BJ (cell line): ENCODE data around the gene FNBP1. TPM values are rescaled to one million over a fixed set of nuclear protein-coding genes. Genes with fewer than 3 reads are reported as not detected.

Experiments
- CTCF ChIA-PET: fragments of 350-600 bp; formaldehyde crosslinking; extraction: SDS; loops from one replicate; lab custom pipeline; 2021; ENCODE audit warnings: antibody characterized with exemption, inconsistent platforms; lab: Yijun Ruan, JAX
- POLR2A ChIA-PET: fragments of 300-600 bp; sonication (Branson Sonifier 250); formaldehyde crosslinking; extraction: SDS; loops from one replicate; lab custom pipeline; 2021; ENCODE audit warnings: antibody characterized with exemption; lab: Charles Lee
- DNase-seq: peaks from one replicate; pipeline ENCODE4 v3.0.0-alpha.2; 2011; ENCODE audit warnings: low read depth
- H3K27me3 ChIP-seq: 2 replicates; pipeline ENCODE4 v1.6.0; 2011; ENCODE audit warnings: low read length; ENCODE audit not compliant: control insufficient read depth, insufficient read depth
- H3K36me3 ChIP-seq: 2 replicates; pipeline ENCODE4 v1.5.1; 2011; ENCODE audit warnings: low read length; ENCODE audit not compliant: control insufficient read depth, insufficient read depth
- H3K4me3 ChIP-seq: 2 replicates; pipeline ENCODE4 v1.5.1; 2011; ENCODE audit warnings: low read depth, mild to moderate bottlenecking, control low read depth, low read length
- polyA plus RNA-seq: library from polyadenylated mRNA; depleted of rRNA; stranded (reverse); fragments of >200 nt; gene quantifications from 2 replicates; pipeline ENCODE4 v1.2.3, GENCODE V29; 2011
- TF ChIP-seq, protein P1 (sequence below): IDR thresholded peaks from 2 replicates; pipeline ENCODE4 v1.5.1; 2011; ENCODE audit warnings: low read depth, mild to moderate bottlenecking, control low read depth, inconsistent platforms, low read length, moderate library complexity; ENCODE audit not compliant: insufficient read depth

Gene FNBP1
- polyA plus RNA-seq, 1 experiment = 7.8 TPM

DNA sequence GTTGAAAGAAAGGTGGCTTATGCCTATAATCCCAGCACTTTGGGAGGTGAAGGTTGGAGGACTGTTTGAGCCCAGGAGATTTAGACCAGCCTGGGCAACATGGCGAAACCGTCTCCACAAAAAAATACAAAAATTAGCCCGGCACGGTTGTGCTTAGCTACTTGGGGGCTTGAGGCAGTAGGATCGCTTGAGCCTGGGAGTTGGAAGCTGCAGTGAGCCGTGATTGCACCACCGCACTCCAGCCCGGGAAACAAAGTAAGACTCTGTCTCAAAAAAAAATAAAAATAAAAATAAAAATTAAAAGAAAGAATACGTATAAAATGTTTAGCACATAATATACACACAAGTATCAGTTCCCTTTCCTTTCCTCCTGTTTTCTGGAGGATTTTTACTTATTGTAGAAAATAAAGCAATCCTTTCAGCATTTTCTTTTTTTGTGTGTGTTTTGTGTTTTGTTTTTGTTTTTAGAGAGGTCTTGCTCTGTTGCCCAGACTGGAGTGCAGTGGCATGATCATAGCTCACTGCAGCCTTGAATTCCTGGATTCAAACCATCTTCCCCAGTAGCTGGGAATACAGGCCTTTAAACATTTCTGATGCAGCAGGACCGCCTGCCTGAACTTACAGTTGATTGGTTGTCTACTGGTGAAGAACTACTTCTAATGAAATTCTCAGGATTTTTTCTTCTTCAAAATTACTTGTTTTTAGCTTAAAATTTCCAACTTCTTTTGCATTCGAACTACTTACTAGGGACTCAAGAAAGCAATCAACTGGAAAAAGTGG lies 6.6 kb upstream of the FNBP1 start:
- DNase-seq = no peak
- POLR2A ChIA-PET = no interaction called here
- CTCF ChIA-PET = no interaction called here
- Histone ChIP-seq H3K4me3 (no peak overlapping the region), H3K27me3 (no peaks in the 10 kb centered on the region), H3K36me3 (no peaks in the 10 kb centered on the region)
- TF ChIP-seq, protein P1, sequence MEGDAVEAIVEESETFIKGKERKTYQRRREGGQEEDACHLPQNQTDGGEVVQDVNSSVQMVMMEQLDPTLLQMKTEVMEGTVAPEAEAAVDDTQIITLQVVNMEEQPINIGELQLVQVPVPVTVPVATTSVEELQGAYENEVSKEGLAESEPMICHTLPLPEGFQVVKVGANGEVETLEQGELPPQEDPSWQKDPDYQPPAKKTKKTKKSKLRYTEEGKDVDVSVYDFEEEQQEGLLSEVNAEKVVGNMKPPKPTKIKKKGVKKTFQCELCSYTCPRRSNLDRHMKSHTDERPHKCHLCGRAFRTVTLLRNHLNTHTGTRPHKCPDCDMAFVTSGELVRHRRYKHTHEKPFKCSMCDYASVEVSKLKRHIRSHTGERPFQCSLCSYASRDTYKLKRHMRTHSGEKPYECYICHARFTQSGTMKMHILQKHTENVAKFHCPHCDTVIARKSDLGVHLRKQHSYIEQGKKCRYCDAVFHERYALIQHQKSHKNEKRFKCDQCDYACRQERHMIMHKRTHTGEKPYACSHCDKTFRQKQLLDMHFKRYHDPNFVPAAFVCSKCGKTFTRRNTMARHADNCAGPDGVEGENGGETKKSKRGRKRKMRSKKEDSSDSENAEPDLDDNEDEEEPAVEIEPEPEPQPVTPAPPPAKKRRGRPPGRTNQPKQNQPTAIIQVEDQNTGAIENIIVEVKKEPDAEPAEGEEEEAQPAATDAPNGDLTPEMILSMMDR = no peak

DNA sequence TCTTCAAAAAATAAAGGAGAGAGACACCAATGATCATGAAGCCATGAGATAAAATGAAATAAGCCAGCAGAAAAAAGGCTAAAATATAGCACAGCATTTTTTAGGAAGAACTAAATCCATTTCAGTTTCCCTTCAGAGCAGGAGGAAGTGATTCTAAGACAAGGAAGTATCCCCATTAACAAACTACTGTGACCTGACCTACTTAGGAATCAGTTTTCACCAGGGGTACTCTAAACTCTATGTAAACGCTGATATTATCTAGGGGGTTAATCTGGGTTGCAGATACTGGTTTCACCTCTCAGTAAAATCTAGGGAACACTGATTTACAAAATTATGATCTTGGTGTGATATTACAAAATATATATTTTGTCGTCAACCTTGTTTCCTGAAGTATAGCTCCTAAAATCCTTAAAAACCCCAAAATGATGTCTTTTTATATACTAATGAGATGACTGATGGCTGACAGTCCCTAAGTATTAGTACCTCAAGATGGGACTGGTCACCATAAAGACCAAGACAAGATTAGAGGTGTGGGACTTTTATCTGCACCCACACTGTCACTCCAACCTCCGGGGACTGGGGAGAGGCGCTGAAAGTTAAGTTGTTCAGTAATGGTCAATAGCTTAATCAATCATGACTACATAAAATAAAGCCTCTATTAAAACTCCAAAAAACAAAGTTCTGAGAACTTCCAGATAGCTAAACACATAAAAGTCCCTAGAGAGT lies 2.9 kb upstream of the FNBP1 start:
- Histone ChIP-seq H3K36me3 (no peaks in the 10 kb centered on the region), H3K4me3 (no peak overlapping the region), H3K27me3 (no peaks in the 10 kb centered on the region)
- CTCF ChIA-PET = no interaction called here
- DNase-seq = no peak
- POLR2A ChIA-PET = no interaction called here
- TF ChIP-seq, protein P1 = no peak

DNA sequence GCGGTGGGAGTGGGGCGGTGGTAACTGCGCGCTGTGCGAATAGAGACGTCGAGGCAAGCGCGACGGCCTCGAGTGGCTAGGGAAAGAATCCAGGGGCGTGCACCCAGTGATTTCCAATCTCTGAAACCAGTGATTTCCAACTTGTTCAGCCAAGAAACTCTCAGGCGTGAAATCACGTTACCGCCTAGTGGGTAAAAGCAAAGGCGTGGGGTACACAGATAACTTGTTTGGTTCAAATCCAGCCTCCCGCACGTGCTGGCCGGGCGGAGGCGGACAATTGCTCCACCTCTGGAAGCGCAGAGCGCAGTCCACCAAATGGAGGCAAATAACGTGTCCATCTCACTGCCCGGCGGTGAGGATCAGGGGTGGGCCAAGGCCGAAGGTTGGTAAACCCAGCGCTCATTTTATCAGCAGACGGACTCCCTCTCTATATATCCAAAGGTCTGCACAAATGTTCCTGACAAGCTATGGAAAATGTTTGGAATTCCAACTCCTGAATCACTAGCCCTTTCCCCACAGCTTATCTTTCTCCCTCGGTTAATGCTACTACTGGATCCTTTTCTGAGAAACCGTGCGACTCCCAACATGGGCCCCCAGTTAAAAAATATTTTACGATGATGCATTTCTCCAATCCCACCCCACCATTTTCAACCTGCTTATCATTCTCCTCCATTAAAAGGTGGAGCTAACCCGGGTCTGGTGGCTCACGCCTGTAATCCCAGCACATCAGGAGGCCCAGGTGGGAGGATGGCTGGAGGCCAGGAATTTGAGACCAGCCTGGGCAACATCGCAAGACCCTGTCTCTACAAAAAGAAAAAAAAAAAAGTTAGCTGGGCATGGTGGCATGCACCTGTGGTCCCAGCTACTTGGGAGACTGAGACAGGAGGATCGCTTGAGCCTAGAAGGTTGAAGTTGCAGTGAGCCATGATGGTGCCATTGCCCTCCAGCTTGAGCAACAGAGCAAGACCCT lies 950 bp upstream of the FNBP1 start:
- CTCF ChIA-PET = interaction anchor here (0.6 to 1.4 kb wide), 4 partner anchors 10 to 158 kb away, joined by 3 to 5 read pairs (median 4); partner anchors contain the start of gene GPR107

DNA sequence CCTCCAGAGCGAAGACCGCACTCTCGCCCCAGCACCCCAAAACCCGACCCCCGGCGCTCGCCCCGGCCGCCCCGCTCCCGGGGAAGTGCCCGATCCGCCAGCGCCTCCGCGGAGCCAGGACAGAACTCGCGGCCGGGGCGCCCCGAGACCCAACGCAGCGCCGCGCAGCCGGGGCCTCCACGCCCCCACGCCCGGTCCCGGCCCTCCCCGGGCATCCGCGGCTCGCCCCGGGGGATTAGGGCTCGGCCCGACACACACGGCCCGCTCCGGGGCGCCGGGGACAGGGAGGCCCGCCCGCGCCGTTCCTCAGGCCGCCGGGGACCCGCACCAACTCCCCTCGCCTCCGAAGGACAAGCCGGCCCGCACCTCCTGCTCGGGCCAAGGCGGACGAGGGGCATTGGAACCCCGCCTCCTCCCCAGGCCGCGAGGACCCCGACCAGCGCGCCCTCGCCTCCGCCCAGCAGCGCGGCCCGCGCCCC lies 544 bp downstream of the FNBP1 start:
- Histone ChIP-seq H3K4me3 (peak overlapping the region; percentile 59), H3K27me3 (no peaks in the 10 kb centered on the region), H3K36me3 (no peaks in the 10 kb centered on the region)
- no peak for DNase-seq
- TF ChIP-seq, protein P1 = no peak
- ChIA-PET CTCF (interaction anchor here (0.7 to 1.3 kb wide), 7 partner anchors 8 to 316 kb away, joined by 3 to 5 read pairs (median 3); no protein-coding TSS in a partner anchor), POLR2A (interaction anchor here (0.6 kb wide), 1 partner anchor 10 kb away, joined by 4 read pairs; no protein-coding TSS in a partner anchor)

More for the DNA sequence above, 950 bp upstream of the FNBP1 start:
- TF ChIP-seq, protein P1 = peak; percentile 23; the same call in 1 of the 2 replicates
- Histone ChIP-seq H3K4me3 (peak overlapping the region; percentile 59), H3K36me3 (no peaks in the 10 kb centered on the region), H3K27me3 (no peaks in the 10 kb centered on the region)
- no peak for DNase-seq
- POLR2A ChIA-PET = no interaction called here
